ENCODE measurements around the gene PAK6.

Gene PAK6

DNA sequence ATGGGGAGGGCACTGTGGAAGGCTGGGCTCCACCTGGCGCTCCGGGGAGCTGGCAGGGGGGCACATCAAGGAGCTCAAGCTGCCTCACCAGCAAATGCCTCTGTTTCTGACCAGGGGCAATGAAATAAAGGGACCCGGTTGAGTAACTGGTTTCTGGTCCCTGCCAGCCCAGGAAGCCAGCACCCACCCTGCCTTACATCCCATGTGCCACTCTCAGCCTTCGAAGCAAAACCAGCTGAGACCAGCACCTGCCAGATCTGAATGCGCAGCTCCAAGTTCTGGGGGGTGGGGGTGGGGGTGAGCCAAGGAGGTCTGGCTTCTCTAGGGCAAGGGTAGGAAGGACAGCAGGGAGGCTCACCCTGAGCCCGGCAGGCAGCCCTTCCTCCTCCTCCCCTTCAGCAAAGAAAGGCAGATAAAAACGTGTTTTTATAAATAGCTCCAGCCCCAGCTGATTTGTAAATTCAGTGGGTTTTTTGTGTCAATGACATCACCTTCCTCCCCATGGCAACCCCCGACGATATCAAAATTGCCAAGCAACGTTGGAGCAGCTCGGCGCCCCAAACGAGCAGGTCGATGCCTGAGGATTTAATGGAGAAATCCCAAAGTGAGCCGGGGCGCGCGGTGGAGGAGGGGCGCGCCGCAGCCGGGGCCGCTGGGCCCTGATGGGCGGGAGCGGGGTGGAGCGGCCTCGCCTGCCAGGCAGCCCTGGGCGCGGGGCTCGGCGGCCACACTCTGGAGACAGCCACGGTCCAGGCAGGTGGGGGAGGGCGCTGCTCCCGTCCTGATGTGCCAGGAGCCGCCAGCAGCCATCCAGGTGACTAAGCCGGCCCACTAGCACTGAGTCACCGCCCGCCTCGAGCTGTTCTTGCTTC is at the start of gene PAK6:
Gene PAK6 (plus strand): TSS at position 532 of the 872 bp plus-strand sequence. CDS start 25,723 bp downstream, outside the sequence.
- in situ Hi-C loops (cut with HindIII; ENCODE audit: low sequenced_read_pairs): no loop called here

DNA sequence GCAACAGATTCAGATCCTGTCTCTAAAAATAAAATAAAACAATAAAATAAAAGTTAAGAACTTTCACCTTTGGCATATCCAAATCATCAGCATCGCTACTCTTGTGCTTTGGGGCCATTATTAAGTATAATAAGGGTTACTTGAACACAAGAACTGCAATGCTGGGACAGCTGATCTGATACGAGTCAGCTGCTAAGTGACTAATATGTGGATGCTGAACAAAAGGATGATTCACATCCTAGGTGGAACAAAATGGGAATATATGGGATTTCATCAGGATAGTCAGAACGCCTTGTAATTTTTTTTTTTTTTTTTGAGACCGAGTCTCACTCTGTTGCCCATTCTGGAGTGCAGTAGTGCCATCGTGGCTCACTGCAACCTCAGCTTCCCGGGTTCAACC is 48.3 kb upstream of the PAK6 start:
- in situ Hi-C loops (cut with HindIII; ENCODE audit: low sequenced_read_pairs): no loop called here

DNA sequence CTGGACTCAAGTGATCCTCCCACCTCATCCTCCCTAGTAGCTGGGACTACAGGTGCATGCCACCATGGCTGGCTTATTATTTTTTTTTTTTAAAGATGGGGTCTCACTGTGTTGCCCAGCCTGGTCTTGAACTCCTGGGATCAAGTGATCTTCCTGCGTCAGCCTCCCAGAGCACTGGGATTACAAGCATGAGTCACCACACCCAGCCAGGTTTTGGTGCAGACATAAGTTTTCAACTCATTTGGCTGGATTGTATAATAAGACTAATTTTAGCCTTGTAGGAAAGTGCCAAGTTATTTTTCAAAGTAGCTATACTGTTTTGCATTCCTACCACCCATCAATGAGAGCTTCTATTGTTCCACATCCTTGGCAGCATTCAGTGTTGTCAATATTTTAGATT is 45.9 kb upstream of the PAK6 start:
- in situ Hi-C loops (cut with HindIII; ENCODE audit: low sequenced_read_pairs): no loop called here

DNA sequence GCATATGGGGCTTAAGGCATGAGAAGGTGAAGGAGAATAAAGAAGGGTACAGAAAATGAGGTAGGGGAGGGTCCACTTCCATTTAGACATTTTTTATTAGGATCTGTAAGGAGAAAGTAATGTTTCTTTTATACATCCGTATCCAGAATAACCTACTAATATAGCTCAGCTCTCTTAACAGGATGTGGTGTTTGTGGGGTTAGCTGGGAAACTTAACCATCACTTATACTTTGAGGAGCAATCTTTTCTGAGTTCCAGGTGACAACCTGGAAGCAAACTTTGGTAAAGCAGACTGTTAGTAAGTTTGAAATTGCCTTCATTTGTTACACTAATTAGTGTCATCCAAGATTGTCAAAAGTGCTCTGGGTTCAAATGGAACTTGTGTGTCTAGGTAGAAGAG is 41.4 kb upstream of the PAK6 start:
- in situ Hi-C loops (cut with HindIII; ENCODE audit: low sequenced_read_pairs): loop anchor here (5.0 kb wide), 1 partner anchor 45 kb away; no protein-coding TSS in a partner anchor

DNA sequence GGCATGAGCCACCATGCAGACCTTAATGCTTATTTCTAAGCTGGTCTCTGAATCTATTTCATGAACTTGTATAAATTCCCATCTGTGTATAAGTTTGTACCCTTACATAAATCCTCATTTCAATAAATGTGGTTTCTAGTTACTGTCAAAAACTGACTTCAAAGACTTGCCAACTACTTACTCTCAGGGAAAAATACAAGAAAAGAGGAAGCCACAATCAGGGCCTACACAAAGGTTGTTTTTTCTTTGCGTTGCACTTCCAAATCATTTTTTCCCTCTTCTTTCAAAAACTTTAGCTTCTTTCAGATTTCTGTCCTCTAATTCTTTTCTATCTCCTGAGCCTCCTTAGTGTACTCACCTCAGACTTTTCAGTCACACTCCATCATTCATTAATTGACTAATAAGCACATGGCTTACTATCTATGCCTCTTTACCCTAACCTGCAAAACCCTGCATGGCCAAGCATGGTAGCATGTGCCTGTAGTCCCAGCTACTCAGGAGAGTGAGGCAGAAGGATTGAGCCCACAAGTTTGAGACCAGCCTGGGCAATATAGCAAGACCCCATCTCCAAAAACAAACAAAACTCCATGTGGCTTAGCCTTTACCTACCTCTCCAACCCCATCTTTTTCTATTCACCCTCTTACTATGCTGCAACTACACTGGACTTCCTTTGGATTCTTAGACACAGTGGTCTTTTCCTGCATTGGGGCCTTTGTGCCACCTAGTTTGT is 40.3 kb upstream of the PAK6 start:
- in situ Hi-C loops (cut with HindIII; ENCODE audit: low sequenced_read_pairs): loop anchor here (5.0 kb wide), 1 partner anchor 46 kb away; no protein-coding TSS in a partner anchor

DNA sequence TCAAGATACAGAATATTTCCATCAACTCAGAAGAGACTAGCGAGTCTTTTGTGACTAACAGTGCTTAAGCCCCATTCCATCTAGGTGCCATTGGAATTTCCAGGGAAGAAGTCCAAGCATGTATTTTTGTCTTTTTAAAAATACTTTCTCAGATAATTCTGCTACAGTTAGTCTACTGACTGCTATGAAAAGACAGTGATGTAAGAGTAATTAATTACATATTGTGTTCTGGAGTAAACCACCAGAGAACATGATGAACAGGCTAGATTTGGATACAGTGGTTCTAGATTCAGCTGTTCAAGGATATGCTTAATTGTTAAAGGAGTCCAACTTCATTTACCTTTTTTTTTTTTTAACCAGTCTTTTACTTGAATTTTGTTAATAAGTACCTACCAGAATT is 34.8 kb upstream of the PAK6 start:
- in situ Hi-C loops (cut with HindIII; ENCODE audit: low sequenced_read_pairs): loop anchor here (25.0 kb wide), 1 partner anchor 208 kb away; the partner anchor contains the start of gene IVD

DNA sequence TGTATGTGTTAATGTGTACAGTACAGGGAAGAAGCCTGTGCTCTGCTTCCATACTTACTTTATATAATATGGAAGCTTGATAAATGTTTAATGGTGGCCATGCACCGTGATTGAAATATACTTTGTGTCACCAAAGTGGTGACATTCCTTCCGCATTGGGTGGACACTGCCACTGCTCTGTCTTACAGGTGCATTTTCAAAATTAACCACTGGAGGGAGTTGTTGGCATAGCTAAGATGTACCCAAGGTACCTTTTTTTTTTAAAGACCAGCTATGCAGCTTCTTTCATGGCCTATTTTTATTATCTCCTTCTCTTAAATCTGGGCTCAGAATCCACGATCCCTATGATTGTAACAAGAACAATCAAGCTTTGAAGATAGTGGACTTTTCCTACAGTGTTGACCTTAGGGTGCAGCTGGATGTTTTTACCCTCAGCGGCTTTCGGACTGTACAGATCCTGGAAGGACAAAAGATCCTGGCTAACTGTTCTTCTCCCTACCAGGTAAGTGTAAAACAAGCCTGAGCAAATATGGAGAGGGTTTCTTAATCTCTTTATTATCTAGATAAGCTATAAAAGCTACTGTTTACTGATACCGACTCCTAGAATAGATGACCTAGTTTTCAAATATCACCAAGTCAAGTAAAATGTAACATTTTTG is 21.6 kb upstream of the PAK6 start:
- in situ Hi-C loops (cut with HindIII; ENCODE audit: low sequenced_read_pairs): loop anchor here (10.0 to 25.0 kb wide), 2 partner anchors 172 to 195 kb away; partner anchors contain the start of gene IVD

DNA sequence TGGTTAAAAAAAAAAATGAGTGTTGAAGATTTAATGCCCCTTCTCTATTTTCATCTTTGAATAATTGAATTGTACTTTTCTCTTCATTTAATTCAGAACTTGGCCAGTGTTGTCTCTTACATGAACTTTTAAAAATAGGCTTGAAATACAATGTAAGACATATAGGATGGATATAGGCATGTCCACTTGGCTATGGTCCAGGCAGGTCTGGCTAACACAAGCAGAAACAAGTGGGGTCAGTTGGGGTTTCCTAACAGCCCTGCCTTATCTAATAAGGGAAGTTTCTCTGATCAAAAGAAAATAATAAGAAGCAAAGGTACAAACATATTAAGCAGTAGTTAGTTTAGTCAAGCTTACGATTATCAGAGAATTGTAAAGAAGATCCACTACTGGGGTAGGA is 19.1 kb upstream of the PAK6 start:
- in situ Hi-C loops (cut with HindIII; ENCODE audit: low sequenced_read_pairs): loop anchor here (5.0 to 25.0 kb wide), 4 partner anchors 88 to 192 kb away; partner anchors contain the start of genes IVD and PLCB2

DNA sequence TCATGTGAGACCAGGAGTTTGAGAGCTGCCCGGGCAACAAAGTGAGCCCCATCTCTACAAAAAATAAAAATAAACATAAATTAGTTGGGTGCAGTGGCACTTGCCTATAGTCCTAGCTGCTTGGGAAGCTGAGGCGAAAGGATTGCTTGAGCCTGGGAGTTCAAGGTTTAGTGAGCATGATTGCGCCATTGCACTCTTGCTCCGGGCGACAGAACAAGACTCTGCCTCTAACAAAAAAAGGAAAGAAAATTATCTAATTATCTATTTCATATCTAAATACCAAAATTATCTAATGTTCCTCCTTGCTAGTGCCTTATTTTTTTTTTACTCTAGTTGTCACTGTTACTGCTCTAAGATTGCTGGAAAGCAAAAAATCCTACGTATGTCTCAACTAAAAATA is 16.7 kb upstream of the PAK6 start:
- in situ Hi-C loops (cut with HindIII; ENCODE audit: low sequenced_read_pairs): loop anchor here (5.0 to 25.0 kb wide), 3 partner anchors 85 to 190 kb away; partner anchors contain the start of genes IVD and PLCB2

DNA sequence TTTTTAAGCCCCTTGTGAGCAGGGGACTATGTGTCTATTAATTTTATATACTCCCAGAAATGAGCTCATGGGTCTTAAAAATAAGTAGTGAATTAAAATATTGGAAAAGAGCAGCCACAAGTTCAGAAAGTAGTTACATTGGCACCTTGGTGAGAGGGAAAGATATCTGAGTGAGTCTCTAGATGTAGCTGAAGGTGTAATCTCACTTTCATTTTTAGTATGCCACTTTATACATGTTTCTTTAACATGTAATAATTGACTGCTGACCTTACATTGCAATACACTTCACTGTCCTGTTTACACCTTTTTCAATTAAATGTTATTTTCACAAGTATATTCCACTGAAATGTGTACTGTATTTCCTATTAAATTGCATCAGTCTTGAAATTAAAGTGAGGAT is 12.1 kb upstream of the PAK6 start:
- in situ Hi-C loops (cut with HindIII; ENCODE audit: low sequenced_read_pairs): loop anchor here (5.0 kb wide), 1 partner anchor 46 kb away; no protein-coding TSS in a partner anchor

DNA sequence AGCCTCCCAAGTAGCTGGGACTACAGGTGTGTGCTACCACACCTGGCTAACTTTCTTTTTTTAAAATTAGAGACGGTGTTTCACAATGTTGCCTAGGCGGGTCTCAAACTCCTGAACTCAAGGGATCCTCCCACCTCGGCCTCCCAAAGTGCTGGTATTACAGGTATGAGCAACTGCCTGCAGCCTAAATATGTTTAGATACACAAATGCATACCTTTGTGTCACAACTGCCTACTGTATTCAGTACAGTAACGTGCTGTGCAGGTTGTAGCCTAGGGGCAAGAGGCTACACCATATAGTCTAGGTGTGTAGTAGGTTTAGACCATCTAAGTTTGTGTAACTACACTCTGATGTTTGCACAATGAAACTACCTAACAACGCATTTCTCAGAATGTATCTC is 9.5 kb upstream of the PAK6 start:
- in situ Hi-C loops (cut with HindIII; ENCODE audit: low sequenced_read_pairs): loop anchor here (5.0 kb wide), 1 partner anchor 43 kb away; no protein-coding TSS in a partner anchor

DNA sequence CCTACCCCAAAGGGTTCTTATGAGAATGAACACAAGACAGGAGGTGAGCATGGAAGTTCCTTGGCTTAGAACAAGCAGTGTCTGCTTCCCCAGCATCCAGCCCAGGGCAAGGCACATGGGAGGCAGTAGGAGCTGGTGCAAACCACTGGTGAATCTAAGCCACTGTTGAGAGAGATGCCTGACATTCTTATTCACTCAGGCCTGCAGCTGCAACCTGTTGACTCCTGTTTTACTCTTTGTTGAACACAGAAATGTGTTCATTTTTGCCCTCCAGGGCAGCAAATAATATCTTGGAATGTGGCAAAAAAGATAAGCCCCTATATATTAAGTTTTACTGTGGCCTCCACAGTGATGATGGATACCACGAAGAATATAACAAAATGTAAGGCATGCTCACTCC is 8.9 kb upstream of the PAK6 start:
- in situ Hi-C loops (cut with HindIII; ENCODE audit: low sequenced_read_pairs): loop anchor here (5.0 kb wide), 1 partner anchor 42 kb away; no protein-coding TSS in a partner anchor

DNA sequence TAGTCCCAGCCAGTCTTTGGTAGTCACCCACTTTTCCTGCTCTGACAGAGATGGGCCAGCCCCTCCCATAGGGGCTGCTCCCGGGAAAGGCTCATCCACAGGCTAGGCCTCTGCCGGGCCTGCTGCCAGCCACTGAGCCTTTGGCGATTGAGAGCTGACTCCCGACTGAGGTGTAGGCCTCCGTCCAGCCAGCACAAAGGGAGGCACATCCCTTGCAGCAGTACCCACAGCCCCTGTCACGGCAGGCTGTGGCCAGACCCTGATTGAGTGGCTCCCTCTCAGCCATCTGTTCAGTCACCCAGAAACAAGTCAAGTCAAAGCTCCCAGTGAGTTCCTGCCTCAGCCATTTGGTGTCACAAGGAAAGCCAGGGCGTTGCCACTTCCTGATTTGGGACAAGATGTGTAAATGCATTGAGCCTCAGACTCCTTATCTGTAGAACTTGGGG is 6.2 kb upstream of the PAK6 start:
- in situ Hi-C loops (cut with HindIII; ENCODE audit: low sequenced_read_pairs): no loop called here

DNA sequence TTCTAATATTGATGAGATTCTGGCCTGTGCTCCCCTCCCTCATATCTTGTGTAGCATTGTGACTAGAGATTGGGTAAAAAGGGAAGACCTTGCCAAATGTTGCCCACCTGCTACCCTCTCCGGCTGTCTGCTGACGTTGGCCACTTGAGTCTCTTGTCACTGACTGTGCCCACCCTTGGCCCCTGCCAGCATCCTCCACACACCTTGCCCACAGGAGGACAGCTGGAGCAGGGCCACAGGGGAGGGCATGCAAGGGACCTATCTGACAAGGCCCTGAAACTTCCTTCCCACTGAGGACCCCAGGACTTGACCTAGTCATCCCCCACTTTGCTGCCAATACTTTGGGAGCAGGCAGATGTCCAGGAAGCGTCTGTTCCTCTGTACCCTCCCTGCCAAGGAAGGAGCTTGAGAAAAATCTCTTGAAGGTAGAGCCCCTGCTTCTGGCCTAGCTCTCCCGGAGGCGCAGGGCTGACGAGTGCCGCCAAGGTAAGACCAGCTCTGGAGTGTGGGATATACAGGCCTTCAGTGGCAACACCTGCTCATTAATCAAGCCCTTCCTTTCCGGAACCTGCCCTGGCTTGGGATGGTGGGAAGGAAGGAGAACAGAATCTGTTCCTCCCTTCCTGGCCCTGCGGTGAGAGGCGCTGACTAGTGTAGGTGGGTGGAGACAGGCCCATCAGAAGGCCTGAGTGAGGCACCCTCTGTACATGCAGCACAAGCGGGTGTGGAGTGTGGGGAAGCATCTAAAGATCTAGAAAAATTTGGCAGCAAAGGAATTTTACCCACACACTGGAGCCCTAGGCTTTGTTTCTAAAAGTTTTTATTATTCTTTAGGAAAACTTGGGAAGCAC is 4.9 kb upstream of the PAK6 start:
- in situ Hi-C loops (cut with HindIII; ENCODE audit: low sequenced_read_pairs): no loop called here

DNA sequence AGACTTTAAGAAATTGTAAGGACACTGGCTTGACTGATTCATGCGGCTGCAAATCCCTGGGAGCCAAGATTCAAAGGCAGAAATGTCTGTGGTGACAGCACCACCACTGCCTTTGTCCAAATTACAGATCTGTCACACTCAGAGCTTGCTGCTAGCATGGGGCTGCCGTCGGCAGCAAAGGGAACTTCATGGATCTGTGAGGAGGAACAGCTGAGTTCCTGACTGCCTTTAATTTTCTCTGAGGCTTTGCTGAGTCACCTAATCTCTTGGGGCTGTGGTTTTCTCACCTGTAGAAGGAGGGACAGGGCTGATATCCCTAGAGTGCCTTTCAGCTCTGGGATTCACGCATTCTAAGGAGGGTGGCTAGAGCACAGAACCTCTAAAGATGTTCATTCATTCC is 4.1 kb upstream of the PAK6 start:
- in situ Hi-C loops (cut with HindIII; ENCODE audit: low sequenced_read_pairs): no loop called here

DNA sequence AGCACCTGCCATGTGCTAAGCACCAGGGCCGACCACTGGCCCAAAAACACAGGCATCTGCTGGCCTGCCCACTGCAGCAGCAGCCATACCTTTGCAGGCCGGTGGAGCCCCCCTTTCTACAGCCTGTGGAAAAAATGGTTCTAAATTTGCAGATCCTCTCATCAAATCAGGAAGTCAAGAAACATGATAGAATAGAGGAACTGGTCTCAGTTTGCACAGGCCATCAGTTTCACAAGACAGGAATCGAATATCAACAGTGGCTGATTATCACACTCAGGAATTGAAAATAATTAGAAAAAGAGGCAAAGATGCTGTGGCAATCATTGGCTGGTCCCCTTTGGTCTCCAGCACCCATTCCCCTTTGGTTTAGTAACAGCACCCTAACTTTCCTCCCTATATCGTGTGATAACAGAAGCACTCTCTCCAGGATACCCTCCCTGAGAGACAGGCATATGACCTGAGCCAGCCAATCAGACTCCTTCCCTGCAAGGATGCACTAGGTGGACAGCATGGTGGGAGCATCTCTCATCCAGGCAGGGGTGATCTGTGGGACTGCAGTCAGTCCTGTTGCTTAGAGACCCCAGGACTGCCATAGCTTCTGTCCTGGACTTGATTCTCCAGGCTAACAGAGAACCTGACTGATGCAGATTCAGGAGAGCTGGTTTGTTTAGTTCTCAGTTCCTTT is 3.5 kb upstream of the PAK6 start:
- in situ Hi-C loops (cut with HindIII; ENCODE audit: low sequenced_read_pairs): no loop called here

DNA sequence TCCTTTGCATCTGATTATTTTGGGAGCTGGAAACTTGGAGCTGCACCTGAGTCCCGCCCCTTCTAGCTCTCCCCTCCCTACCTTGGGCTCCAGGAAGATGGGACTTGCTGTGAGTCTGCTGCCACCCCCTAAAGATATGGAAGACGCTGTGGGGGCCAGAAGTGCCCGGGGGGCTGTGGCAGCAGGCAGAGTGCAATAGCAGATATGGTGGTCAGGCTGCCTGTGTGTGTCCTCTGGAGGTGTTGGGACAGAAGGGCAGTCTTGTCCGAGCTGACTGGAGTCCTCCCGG is 485 bp downstream of the PAK6 start:
- in situ Hi-C loops (cut with HindIII; ENCODE audit: low sequenced_read_pairs): no loop called here

DNA sequence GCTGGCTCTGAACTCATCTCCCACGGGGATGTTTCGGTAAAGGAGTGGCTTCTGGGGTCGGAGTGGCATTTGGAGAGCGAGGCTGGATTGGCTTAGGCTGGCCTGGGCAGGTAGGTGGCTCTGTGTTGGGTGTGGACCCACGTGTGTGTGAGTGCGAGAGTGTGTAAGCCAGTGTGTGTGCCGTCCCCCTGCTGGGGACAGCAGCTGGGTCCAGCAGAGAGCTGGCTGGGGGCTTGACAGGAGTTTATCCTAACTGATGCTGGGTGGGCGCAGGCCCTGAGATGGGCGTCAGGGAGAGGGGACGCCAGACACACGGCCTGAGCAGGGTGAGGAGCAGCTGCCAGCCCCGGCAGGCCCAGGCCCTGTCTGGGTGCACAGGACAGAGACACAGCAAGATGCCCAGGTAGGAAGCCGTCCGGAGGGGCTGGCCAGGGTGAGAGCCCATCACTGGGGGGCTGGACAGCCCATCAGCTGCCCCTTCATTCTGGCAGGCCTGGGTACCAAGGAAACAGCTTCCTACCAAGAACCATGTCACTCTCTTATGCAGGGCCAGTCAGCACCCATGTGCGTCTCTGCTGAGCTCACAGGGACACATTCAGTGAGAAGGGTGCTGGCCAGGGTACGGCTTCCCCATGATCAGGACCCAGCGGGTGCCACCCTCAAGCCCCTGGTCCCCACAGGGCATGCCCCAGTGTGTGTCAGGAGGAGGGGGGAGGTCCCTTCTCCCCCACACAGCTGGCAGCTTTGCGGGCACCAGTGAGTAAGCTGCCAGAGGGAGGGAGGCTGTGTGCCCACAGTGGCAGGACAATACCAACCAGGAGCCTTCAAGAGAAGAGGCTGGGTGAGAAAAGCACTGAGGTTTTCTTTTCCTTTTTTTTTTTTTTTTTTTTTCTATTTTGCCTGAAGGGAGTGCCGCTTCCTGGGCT is 1.1 kb downstream of the PAK6 start:
- in situ Hi-C loops (cut with HindIII; ENCODE audit: low sequenced_read_pairs): no loop called here
